Ishikawa (cell line): ENCODE results near the gene UBALD1.

Source experiments
- CEBPB ChIP-seq: IDR thresholded peaks from 2 replicates; pipeline ENCODE4 v1.6.1; 2012
- CREB1 ChIP-seq: IDR thresholded peaks from 2 replicates; pipeline ENCODE4 v1.6.1; 2012; ENCODE audit warnings: low read depth
- EGR1 ChIP-seq: IDR thresholded peaks from 2 replicates; pipeline ENCODE4 v1.6.1; 2012
- EP300 ChIP-seq: IDR thresholded peaks from 2 replicates; pipeline ENCODE4 v1.6.1; 2012; ENCODE audit warnings: borderline replicate concordance
- MAX ChIP-seq: IDR thresholded peaks from 2 replicates; pipeline ENCODE4 v1.6.1; 2012
- NFIC ChIP-seq: IDR thresholded peaks from 2 replicates; pipeline ENCODE4 v1.6.1; 2012
- RAD21 ChIP-seq: IDR thresholded peaks from 2 replicates; pipeline ENCODE4 v1.6.1; 2012; ENCODE audit warnings: low read depth
- REST ChIP-seq: IDR thresholded peaks from 2 replicates; pipeline ENCODE4 v1.6.1; 2012; ENCODE audit warnings: low read depth, mild to moderate bottlenecking
- TAF1 ChIP-seq: IDR thresholded peaks from 2 replicates; pipeline ENCODE4 v1.6.1; 2012; ENCODE audit warnings: low read depth, mild to moderate bottlenecking
- TCF12 ChIP-seq: IDR thresholded peaks from 2 replicates; pipeline ENCODE4 v1.6.1; 2012; ENCODE audit warnings: low read depth
- USF1 ChIP-seq: IDR thresholded peaks from 2 replicates; pipeline ENCODE4 v1.6.1; 2012
- YY1 ChIP-seq: IDR thresholded peaks from 2 replicates; pipeline ENCODE4 v1.6.1; 2012; ENCODE audit warnings: low read depth
- ZBTB7A ChIP-seq: IDR thresholded peaks from 2 replicates; pipeline ENCODE4 v1.6.1; 2012; ENCODE audit warnings: low read depth

GRCh38 chr16:4623593-4623992 is 8.9 kb upstream of the UBALD1 start:
- no peak for TF ChIP-seq YY1
- TF ChIP-seq REST: no peak
- TF ChIP-seq EGR1: no peak
- no peak for TF ChIP-seq TAF1
- no peak for TF ChIP-seq NFIC
- TF ChIP-seq EP300: no peak
- no peak for TF ChIP-seq RAD21
- TF ChIP-seq TCF12: no peak
- TF ChIP-seq MAX: no peak
- TF ChIP-seq ZBTB7A: no peak
- no peak for TF ChIP-seq CEBPB
- no peak for TF ChIP-seq USF1
- no peak for TF ChIP-seq CREB1
